GM19035 (cell line): Measurements from ENCODE around the gene GRM5.

ENCODE experiments used
- ATAC-seq: cut with Tn5 transposase; IDR thresholded peaks from one replicate; pipeline ENCODE4 v1.9.1; 2021; ENCODE audit not compliant: unreplicated experiment

GRM5 gene

DNA sequence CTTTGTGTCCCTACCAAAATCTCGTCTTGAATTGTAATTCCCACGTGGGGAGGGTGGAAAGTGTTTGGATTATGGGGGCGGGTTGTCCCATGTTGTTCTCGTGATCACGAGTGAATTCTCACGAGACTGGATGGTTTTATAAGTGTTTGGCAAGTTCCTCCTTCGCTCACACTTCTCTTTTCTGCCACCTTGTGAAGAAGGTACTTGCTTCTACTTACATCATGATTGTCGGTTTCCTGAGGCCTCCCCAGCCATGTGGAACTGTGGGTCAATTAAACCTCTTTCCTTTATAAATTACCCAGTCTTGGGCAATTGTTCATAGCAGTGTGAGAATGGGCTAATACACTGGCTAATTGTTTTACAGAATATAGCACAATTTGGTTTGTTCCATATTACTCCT, 326.3 kb downstream of the GRM5 start:
- ATAC-seq = no peak

GRCh38 chr11:88709567-88709966, 356.2 kb downstream of the GRM5 start:
- ATAC-seq = no peak

DNA sequence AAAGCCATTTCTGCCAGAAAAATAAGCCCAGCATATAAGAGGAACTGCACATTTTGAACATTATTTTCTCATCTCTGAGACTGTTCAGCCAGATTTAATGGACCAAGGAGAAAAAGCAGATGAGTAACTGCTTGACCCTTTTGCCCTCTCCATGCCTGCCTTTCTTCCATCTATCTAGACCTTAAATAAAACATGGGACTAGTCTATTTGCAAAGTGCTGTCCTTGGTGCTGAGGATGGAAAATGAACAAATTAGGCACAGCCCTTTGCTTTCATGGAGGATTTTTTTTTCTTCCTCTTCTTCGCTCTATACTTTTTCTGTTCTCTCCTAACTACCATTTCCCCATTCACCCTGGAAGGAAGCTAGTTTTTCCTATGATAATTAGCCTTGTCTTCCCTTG, 361.3 kb downstream of the GRM5 start:
- ATAC-seq = no peak

- no peak for ATAC-seq
Observed at GRCh38 chr11:88701816-88702215, 364.0 kb downstream of the GRM5 start.

DNA sequence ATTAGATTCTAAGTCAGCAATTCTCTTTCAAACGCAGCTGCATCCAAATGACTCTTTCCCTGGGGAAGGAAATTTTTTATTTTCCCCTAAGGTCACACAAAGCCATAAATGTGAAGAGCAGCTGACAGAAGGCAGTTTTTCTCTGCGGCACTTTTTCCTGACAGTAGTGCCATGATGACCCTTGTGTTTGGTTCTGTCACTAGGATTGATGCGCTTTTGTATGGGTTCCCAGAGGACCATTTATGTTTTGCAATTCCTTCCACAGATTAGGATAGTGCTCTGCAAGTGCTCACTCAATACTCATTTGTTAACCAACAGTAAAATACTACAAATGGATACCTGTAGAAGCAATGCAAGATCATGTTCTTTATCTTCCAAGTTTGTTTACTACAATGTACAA, 368.6 kb downstream of the GRM5 start:
- no peak for ATAC-seq

DNA sequence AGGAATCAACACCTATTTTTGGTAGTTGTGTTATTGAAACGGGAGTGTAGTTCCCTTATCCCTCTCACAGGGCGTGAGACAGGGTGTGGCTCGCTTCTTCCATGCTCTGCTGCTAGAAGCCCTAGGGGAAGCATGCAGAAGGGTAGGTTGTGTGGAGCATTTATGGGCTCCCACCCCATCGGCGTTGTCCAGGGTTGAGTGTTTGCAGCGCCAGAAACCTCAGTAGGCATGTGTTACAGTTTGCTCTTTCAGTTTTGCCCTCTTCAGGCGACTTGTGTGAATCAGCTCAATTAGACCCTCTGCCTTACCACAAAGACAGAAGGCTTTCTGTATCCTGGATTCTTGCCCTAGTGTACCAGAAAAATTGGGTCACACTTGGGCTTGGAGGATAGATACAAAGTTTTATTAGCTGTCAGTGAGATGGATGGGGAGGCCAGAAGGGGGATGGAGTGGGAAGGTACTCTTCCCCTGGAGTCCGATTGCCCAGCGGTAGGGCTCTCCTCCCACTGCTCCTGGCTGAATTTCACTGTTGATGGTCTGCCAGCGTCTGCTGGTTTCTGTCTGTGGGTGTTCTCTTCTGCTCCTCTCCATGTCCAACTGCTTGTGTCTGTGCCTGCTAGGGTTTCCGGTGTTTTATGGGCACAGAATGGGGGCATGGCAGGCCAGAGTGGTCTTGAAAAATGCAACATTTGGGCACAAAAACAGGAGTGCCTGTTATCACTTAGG, 369.9 kb downstream of the GRM5 start:
- no peak for ATAC-seq

DNA sequence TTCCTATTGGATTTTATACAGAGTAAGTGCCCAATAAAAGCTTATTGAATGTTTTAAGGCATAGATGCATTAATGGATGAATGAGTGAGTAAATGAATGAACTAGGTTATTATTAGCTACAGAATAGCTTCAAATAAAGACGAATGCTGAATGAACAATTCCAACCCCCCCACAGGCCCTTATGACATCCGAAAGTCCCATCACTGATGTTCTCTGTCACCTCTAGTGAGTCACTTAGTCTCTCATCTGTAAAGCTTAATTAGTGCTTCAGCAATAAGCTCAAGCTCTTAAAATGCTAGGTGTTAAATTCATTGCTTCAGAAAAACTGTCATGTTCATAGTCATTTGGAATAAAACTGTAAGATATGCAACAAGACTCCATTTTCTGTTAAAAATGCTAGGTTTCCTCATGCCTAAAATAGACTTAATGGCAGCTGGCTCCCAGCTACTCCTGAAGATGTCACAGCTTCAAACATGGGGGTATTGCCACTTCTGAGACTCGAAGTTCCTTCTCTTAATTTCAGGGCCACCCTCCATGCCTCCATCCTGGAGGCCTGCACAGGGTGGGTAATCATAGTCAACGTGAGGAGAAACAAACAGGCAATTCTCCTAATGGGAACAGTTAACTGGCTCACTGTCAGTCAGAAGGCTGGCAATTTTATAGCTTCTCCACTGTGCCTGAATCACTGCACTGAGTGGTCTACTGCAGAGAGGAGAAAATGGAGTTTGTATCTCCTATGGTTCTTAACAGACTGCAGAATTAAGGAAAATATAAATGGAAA, 373.3 kb downstream of the GRM5 start:
- ATAC-seq = no peak

DNA sequence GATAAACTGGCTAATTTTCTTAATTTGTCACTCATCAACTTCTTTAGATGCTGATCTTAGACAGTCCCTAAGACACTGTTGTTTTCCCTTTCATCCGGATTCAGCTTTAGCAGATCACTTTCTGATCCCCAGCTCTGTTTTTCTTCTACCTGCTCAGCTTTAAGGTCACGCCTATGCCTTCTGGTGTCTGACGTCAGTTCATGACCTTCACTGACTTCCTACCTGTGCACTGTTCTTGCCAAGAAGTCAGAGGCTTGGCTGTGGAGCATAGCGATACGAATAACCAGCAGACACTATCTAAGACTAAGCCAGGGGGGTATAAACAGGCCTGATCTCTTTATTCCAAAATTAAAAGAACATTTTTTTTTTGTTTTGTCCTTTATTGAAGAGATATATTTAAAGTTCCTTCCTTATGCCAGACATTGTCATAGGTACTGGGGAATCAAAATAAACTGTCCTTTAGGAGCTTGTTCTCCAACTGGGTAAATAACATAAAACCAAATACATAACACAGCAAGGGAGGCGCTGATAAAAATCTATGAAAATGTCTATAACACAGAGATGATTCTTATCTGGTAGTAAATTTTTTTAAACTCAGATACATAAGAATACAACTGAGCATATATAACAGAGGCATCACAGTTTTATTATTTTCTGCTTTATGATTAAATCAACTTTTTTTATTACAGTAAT, 376.1 kb downstream of the GRM5 start:
- no peak for ATAC-seq

DNA sequence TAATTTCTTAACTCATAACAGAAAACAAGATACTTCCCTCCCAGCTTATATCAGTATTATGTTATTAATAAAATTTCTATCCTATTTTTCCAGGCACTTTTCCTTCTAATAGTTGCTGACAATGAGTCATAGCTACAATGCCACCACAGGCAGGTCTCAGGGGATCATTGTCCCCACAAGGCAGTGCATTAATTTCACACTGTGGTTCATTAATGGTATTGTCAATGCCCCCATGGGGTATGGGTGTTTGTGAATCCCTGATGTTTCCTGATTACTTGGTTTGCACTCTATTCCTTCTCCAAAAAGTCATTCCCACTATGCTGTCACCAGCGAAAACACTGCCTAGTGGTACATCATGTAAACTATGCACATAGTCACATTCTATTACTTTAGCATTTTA, 382.8 kb downstream of the GRM5 start:
- no peak for ATAC-seq

DNA sequence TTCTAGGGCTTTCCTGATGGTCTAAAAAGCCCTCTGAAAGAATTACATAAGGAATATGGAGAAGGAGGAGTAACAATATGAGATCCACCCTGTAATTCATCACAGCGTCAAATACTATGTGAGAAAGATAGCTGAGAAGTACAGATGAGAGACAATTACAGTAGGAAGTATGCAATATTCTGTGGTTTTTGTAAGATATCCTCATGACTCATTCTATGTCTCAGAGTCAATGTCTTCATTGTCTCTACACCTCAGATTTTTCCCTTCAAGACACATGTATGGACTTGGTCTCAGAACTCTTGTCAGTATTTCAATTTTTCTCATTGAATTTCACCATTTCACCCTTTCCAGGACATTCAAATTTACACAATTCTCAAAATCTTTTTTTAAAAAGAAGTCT, 385.0 kb downstream of the GRM5 start:
- no peak for ATAC-seq

DNA sequence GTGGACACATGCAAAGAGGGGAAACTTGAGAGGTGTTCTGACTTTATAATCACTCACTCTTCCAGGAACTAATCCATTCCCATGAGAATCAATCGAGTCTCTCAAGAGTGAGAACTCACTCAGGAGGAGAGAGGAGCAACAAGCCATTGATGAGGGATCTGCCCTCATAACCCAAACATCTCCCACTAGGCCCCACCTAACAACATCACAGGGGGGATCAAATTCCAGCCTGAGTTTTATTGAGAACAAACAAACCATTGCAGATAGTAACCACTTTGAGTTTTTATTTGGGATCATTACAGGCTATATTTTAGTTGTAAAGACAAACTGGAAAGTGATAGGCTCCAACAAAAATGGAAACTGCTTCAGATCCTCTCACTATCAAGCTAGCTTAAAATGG, 399.4 kb downstream of the GRM5 start:
- ATAC-seq = no peak

DNA sequence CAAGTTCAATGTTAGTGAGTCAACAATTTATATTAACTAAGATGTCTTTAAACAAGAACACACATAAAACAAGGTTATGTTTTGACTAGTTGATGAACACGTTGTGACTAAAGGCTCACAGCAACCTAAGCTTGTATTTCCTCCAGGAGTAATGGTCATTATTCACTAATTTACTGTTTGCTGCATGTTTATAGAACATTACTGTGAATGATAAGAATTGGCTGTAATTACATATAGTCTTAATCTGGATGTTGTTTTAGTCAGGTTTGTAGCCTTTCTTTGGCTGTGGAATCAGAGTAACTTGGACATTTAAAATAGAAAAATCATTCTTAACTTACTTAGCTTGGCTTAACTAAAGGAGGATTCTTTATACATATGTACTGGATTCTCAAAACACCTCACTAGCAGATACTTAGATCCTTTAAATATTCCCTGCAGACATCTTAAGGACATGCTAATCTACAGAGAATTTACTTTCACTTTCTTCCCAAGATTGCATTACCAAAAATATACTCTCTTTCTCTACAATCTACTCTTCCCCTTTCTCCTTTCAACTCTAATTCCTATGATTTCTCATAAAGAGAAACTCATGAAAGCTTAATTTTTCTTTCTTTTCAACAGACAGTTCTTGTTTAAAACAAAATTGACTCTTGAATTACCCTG, 408.6 kb downstream of the GRM5 start:
- ATAC-seq = no peak

- ATAC-seq = no peak
Observed at GRCh38 chr11:88656283-88656682, 409.5 kb downstream of the GRM5 start.

DNA sequence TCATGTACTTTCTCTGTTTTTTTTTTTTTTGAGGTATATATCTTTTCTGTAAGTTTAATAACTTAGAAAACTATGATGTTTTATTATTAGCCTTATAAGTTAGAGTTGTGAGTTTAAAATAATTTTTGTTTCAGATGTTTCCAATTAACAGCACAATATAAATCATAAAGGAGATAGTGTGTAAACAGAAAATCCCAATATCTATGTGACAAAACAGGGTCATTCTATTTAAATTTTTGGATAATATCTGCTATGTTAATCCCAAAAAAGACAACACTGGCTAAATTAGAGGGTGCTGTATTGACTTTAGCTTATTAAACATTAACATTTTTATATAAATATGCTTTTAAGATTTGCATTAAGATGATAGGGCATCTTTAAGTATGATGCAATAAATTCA, 410.1 kb downstream of the GRM5 start:
- ATAC-seq = no peak

GRCh38 chr11:88655196-88655595, 410.6 kb downstream of the GRM5 start:
- ATAC-seq = no peak

DNA sequence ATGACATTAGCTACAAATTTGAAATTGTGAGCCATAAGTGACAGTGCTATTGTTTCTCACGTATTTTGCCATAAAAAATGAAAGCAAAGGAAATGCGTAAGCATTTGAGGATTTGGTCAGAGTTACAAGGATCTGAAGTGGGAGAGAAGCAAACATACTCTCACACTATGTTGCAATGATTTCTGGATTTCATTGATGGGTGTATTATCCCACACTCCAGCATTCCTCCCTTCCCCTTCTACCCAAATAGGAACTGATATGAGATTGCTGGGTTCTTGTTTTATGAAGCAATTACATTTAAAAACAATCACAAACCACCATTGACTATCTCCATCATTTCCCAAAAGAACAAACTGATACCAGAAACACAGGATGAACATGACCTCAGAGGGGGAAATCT, 414.2 kb downstream of the GRM5 start:
- no peak for ATAC-seq

GRCh38 chr11:88644724-88645123, 421.1 kb downstream of the GRM5 start:
- no peak for ATAC-seq

GRCh38 chr11:88632163-88632562, 433.6 kb downstream of the GRM5 start:
- ATAC-seq = no peak

- ATAC-seq = no peak
Observed at GRCh38 chr11:88631497-88631896, 434.3 kb downstream of the GRM5 start.

- no peak for ATAC-seq
Observed at GRCh38 chr11:88629496-88629895, 436.3 kb downstream of the GRM5 start.

DNA sequence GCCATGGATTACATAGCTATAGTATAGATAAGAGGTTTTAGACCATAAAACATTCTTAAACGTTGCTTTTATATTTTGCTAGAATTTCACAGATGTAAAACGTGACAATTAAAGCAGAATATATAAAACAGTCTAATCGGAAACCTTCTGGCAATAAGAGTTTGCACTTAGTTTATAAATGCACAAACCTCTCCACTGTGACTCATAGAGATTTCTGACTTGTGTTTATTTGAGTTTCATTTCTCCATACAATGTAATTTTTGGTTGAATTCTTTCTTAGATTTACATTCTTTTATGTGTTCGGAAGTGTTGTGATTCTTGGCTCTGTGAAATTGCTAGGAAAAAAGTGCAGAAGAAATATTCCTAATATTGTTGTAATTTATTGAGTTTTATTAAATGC, 439.6 kb downstream of the GRM5 start:
- ATAC-seq = no peak

GRCh38 chr11:88623531-88623930, 442.3 kb downstream of the GRM5 start:
- ATAC-seq = no peak
